HG02610 (cell line): ENCODE data around the gene GET4.
"Not testable (repeated sequence)": the region's sequence is repeated elsewhere in the genome, so short reads cannot be mapped to it uniquely, and the experiment has no call there.

Experiments
- ATAC-seq: cut with Tn5 transposase; IDR thresholded peaks from one replicate; pipeline ENCODE4 v1.9.1; 2021; ENCODE audit warnings: mild to moderate bottlenecking, moderate library complexity; ENCODE audit not compliant: unreplicated experiment

Gene GET4

GRCh38 chr7:913736-914520 lies 37.6 kb downstream of the GET4 start:
- ATAC-seq: no peak

- no peak for ATAC-seq
These were observed 38.3 kb downstream of the GET4 start for GRCh38 chr7:914521-915194.

- ATAC-seq: no peak
These were observed 39.2 kb downstream of the GET4 start for GRCh38 chr7:915291-916218.

GRCh38 chr7:916291-916941 lies 40.1 kb downstream of the GET4 start:
- ATAC-seq: no peak

GRCh38 chr7:917255-918117 lies 41.1 kb downstream of the GET4 start:
- no peak for ATAC-seq

- no peak for ATAC-seq
These were observed 41.7 kb downstream of the GET4 start for GRCh38 chr7:918118-918425.

GRCh38 chr7:918441-919113 lies 42.2 kb downstream of the GET4 start:
- ATAC-seq: no peak

GRCh38 chr7:919114-919442 lies 42.7 kb downstream of the GET4 start:
- no peak for ATAC-seq

- ATAC-seq: no peak
These were observed 43.6 kb downstream of the GET4 start for GRCh38 chr7:919924-920341.

- ATAC-seq: no peak
These were observed 44.2 kb downstream of the GET4 start for GRCh38 chr7:920351-921070.

GRCh38 chr7:921071-921461 lies 44.7 kb downstream of the GET4 start:
- no peak for ATAC-seq

GRCh38 chr7:921581-922333 lies 45.4 kb downstream of the GET4 start:
- ATAC-seq: no peak

- no peak for ATAC-seq
These were observed 46.2 kb downstream of the GET4 start for GRCh38 chr7:922334-923107.

- peak; percentile 67 for ATAC-seq
These were observed 47.0 kb downstream of the GET4 start for GRCh38 chr7:923108-924041.

- ATAC-seq: not testable (repeated sequence)
These were observed 47.7 kb downstream of the GET4 start for GRCh38 chr7:924042-924441.

- peak; percentile 36 for ATAC-seq
These were observed 48.3 kb downstream of the GET4 start for GRCh38 chr7:924541-925231.
